ENCODE measurements around the gene PARP12.

The PARP12 gene

DNA sequence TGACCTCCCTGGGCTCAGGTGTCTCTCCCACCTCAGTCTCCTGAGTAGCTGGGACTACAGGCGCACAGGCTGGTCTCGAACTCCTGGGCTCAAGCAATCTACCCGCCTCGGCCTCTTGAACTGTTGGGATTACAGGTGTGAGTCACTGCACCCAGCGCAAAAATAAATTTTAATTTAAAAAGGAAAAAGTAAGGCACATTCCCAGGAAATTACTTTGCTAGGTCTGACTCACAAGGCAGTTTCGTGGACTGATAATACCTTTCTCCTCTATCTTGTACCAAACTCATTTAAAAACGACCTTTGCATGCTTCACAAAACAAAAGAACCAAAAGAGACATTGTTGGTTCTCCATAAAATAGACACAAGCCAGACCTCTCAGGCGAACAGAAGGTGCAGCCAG lies 29.7 kb downstream of the PARP12 start:
- DNase-seq = no peak

DNA sequence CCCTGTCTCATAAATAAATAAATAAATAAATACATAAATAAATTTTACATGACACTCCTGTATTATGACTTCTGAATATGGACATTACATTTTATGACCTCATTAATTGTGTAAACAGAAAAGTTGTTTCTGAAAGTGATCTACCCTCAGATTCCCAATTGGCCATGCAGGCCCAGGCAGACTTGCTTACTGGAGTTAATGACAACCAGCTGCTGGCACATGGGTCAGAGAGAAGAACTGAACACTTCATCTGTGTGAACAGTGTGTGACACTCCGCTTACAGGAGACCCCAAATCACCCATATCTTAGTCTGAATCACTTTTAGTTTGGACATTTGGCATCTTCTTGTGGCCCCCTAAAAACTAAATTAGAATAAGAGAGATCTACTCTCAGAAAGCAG lies 31.4 kb downstream of the PARP12 start:
- no peak for DNase-seq

DNA sequence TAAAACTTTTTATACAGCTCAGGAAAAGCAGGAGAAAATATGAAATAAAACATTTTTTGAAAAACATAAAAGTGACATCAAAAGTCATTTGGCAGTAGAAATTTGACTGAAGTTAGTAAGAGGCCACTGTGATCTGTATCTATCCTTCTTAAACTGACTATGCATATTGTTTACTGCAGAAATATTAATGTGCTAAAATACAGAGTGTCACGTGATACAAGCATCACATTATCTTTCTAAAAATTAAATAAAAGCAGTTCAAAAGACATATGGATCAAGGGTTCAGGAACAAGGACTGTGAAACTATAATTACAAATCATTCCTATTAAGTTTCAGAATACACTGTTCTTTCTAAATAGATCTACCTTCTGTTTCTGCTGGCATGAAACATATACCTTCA lies 33.7 kb downstream of the PARP12 start:
- no peak for DNase-seq

DNA sequence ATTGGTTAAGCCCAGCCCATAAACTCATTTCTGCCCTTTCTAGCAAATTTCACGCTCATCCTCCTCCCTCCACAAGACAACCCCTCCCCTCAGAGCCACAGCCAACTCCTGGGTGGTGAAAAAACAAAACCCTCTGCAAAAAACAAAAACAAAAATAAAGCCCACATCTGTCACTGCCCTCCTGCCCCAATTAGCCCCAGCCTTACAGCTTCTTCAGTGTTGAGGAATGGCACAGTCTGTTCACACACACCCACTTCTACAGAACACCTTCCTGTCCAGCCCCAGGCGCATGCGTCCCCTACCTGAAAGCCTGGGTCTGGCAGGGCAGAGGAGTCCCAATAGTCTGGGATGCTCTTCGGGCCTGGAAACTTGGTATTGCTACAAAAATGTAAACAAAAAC lies 34.4 kb downstream of the PARP12 start:
- no peak for DNase-seq

DNA sequence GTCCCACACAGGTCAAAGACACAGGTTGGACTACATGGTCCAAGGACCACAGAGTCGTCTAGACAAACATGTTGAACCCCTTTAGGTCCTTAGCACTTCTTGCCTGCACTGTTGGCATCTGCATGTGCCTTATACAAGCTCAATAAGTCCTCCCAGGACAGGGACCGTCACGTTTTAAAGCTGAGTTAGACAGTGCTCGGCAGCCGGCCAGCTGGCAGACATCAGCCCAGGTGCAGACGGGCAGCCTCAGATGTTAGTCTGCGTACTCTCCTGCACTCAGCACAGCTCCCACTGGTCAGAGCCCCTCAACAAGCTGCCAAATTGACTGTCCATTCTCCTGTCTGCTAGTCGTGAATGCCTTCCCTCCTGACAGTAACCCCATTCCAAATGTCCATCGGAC lies 34.9 kb downstream of the PARP12 start:
- no peak for DNase-seq

DNA sequence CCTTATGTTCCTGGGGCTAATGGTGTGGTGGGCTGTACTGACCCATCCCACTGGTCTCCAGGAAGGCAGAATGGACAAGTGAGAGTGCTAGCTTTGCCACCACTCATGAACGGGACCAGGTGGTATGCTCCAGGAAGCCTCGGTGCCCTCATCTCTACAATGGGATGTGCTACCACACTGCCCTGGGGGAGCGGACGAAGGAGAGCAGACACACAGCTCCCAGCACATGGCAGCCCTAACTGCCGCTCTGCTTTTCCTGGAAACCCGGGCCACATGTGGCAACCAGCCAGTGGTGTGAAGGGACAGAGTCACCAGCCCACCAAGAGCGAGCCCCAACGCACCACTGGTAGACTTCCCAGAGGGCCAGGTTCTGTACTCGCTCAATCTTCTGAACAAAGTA lies 35.8 kb downstream of the PARP12 start:
- no peak for DNase-seq

DNA sequence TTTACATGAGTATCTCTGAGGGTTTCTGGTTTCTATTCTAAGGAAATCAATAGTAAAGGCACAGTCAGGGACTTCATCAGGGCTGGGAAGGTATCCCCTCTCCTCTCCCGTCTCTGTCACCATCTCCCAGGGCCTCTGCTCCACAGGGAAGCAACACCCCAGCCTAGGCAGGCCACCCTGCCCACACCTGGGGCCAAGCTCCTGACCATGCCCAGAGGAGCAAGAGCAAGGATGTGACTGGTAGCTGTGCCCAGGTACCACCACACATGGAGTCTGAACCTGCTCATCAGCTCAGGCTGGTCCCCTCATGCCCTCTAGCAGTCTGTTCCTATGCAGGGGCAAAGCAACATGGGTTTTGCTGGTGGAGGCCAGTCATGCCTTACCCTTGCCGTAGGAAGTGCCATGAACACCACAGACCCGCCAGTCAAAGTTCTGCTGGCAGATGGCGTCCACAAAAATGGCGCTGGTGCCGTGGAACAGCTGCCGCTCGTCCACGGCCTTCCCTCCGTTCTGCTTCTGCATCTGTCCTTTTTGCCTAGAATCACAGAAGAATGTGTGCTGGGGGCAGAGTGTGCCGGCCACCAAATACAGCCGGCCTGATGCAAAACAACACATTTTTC lies 36.8 kb downstream of the PARP12 start:
- DNase-seq = no peak

DNA sequence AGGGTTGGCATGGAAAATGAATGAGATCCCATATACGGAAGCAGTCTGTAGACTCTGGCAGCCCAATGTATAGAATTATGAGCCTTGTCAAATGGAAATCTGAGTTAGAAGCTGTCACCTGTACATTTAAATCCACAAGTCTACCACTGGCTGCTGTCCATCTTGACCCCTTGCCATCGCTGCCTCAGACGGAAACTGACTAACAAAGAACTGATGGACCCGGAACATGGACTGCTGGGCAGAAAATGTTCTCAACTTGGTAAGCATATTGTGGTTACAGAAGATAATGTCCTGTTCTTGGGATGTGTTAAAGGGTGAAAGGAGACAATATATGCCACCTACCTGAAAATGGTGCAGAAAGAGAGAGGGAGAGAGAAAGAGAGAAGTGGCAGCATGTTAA lies 37.5 kb downstream of the PARP12 start:
- DNase-seq = no peak

DNA sequence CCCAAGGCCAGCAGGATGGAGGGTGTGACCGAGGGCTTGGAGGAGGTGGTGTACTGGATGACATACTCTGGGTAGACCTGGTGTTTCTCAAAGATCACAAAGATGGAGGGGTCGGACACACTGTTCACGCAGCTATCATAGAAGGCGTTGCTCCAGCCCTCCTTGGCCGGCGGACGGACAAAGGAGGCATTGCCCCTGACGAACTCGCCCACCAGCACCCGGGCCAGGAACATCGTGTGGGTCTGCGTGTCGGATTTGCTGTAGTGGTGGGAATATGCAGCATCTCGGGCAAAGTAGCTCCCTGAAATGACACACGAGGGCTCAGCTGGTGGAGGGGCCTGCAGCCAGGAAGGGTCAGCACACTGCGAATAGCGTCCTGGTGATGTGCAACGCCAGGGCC lies 38.2 kb downstream of the PARP12 start:
- DNase-seq = no peak

DNA sequence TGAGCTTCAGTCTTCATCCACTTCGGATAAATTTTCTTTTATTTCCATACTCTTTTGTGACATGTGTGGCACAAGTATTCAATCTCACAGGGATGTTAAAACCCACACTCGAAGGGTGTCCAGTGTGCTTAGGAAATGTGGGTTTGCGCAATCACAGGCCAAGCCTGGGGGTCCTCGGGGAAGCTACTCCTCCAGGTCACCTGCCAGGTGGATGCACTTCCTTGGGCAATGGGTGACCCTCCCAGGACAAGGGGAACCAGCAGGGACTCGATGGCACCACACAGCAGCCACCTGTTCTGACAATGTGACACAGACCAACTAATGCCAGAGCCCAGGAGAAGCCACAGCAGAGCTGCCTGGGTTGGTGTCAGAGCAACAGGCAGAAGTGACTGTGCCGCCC lies 39.0 kb downstream of the PARP12 start:
- no peak for DNase-seq

DNA sequence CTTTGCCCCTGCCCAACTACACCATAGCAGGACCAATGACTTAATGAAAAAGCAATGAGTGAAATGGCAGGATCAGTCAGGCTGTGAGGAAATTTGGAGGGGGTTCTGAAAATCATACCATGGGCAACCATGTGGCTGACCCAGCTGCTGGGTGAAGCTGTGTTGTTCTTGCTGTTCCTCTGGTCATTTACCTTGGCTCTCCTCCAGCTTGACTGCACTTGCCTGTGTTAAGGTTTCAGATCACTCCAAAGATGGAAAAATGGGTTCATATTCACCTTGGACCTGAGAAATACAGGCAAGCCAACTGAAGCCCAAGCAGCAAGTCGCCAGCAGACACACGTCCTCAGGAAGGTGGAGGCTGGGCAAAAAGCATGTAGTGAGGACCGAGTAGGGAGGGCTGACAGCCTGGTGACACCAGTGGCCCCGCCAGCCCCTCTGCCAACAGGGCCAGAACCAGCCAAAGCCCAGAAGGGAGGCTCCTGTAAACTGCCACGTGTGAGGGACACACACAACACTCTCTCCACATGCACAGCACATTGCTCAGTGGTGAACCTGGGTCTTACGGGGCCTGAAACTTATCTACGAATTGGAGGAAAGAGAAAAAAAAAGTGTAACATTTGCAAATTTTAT lies 40.1 kb downstream of the PARP12 start:
- no peak for DNase-seq

DNA sequence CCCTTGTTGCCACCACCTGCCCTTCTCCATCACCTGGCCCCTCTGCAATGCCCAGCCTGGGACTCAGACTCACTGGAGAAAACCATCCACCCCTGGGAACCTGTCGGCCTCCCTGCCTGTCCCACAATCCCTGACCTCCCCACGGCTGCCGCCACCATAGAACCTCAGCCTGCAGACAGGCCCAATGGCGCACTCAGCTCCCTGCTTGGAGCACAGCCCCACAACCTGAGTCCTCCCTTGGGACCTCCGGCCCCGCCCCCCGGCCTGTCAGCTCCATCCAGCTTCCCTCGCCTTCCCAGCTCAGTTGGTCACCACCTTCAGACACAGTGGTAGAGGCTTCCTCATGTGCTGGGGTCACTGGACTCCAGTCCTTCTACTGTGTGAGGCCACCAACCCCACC lies 41.1 kb downstream of the PARP12 start:
- DNase-seq = no peak

DNA sequence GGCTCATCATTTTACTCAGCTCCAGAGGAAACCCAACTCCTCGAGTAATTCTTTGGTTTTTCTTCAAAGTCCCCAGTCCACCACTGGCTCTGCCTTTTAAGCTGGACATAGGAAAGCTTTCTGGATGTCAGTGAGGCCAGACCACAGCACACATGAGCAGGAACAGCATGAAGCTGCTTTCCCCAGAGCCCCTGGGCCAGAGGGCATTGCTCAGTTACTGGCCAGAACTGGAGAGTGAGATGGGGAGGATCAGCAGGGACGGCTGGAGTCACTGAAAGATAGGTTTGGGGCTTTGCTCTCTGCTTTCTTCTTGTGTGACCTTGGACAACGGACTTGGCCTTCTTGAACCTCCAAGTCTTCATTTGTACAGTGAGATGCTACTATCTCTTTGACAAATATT lies 43.1 kb downstream of the PARP12 start:
- no peak for DNase-seq

DNA sequence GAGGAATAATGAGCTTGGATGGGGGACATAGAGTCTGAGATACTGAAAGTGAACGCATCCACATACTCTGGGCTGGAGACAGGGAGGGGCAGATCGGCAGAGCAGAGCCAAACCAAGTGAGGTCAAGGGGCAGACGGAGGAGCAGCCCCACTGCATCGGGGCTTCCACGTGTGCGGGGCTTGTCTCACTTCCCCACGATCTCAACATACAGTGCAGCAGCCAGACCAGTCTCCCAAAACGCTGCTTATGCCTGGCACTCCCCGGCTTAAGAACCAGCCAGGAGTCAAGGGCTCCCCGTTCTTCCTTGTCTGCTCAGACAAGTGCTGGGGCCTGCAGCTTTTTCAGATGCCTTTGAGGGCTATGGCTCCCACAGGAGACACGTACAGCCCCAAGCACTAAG lies 43.6 kb downstream of the PARP12 start:
- DNase-seq = no peak

DNA sequence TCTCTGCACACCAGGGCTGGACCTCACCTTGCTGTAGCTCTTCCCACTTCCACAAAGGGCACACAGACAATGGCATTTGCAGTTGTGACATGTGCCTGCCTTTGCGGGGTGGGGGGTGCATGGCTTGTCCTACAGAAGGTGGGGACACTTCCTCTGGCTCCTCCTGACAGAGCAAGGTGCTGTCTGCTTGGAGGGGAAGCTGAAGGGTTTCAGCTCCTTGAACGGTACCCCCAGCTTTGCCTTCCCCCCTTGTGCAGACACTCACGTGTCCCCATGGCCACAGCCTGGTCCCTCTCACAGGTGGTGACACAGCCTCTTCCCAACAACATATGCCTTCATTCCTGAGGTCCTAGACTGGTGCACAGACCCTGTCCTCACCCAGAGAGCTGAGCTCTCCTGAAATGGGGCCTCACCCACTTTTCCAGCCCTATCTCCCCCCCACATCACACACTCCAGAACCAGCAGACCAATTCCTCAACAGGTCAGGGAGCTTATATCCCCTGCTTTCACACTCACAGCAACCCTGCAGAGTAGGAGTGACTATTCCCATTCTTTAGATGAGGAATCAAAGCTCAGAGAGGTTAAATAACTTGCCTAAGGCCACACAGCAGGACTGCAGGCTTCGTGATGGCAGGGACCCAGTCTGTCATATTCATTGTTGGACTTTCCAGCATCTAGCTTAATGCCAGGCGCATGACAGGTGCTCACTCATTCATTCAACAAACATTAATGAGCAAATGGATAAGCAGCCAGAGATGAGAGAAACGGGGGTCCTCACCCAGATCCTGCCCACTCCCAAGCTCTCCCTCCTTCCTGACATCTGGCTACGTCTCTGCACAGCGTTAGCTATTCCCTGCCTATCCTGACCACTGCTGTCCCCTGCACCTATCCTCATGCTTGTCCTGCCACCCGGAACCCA lies 44.4 kb downstream of the PARP12 start:
- no peak for DNase-seq

DNA sequence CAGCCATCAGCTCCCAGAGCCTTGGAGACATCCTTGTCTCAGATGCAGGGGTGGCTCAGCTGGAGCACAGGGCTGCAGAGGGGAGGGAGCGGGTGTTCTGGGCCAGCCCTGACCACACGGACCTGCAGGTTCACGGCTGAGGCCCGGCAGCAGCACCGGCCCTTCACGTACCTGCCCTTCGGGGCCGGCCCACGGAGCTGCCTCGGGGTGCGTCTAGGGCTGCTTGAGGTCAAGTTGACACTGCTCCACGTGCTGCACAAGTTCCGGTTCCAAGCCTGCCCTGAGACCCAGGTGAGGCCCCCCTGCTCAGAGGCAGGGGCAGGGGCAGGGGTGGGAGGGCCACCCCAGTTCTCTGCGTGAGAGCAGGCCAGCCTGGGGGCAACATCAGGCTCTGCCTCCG lies 45.2 kb downstream of the PARP12 start:
- DNase-seq = no peak

DNA sequence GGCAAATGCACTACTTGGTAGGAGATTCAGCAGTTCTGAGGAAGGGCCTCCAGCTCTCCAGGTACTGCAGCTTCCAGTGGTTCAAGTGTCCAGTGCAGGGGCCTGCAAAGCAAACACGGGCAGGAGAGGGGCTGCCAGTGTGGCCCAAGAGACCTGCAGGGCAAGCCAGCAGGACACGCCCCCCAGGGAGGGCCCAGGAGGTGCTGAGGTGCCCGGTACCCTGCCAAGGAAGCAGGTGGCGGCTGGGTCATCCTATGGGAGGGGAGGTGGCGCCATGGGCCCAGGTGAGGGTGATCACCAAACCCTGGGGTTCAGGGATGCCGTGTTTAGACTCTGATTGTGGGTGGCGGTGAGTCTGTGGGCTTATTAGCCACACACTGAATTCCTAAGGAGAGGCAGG lies 45.7 kb downstream of the PARP12 start:
- DNase-seq = no peak

DNA sequence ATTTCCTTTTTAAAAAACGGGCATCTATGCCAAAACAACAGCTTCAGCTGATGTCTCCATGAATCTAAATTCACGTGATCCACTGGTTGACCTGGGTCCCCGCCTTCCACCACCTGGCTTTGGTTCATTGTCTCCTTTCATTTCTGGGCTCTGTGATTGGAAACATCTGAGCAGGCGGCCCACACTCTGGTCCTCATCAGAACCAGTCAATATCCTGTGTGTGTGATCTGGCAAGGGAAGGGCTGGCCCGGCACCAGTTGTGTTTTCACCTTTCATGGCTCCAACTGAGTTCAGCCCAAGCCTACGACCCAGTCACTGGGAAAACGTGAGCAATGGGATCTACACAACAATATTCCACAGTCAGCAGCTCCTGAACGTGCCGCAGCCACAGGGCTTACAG lies 46.2 kb downstream of the PARP12 start:
- no peak for DNase-seq

DNA sequence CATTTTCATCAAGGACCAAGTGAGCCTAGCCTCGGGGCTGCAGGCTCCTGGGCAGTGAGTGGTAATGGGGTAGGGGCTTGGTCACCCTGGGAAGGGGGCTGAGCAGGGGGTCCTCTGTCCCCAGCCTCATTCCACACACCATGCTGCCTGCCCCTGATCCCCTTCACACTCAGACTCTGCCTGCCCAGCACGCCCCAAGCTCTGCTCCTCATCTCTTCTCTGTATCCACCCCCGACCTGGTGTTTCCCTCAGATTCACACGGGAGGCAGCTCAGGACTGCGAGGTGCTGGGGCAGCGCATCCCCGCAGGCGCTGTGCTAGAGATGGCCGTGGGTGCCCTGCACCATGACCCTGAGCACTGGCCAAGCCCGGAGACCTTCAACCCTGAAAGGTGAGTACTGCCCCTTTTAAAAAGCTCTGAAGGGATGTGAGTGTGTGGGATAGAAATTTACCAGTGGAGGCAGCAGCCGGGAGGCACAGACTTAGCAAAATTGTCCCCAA lies 47.2 kb downstream of the PARP12 start:
- no peak for DNase-seq

DNA sequence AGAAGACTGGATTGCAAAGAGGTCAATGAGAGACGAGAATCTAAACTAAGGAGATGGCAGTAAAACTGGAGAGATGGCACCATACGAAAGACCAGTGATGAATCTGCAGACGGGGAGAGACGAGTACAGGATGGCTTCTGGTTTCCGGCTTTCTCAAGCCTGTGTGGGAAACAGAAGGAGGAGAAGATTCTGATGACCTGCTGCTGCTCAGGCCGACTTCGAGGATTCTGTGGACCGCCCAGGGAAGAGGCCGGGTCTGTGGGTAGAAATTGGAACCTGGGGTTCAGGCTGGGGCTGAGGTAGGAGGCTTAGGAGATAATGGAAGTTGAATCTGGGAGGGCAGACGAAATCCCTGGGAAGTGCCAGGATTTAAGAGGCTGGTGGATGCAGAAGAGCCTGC lies 48.6 kb downstream of the PARP12 start:
- DNase-seq = no peak

DNA sequence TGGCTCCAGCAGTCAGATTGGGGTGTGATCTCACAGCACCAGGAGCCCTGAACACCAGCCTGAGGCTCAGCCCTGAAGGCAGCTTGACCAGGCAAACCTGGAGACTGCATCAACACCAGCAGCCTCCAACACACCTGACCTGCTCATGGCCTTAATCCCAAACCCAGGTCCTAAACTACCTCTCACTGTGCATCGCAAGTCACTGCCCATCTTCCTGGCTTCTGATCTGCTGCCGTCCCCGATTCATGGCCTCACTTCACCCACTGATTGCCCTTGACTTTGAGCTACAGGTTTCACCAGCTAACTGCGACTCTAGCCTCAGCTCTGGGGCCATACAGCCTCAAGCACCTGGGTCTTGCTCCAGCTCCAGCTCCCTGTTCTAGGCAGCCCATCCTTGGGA lies 49.1 kb downstream of the PARP12 start:
- DNase-seq = no peak

DNA sequence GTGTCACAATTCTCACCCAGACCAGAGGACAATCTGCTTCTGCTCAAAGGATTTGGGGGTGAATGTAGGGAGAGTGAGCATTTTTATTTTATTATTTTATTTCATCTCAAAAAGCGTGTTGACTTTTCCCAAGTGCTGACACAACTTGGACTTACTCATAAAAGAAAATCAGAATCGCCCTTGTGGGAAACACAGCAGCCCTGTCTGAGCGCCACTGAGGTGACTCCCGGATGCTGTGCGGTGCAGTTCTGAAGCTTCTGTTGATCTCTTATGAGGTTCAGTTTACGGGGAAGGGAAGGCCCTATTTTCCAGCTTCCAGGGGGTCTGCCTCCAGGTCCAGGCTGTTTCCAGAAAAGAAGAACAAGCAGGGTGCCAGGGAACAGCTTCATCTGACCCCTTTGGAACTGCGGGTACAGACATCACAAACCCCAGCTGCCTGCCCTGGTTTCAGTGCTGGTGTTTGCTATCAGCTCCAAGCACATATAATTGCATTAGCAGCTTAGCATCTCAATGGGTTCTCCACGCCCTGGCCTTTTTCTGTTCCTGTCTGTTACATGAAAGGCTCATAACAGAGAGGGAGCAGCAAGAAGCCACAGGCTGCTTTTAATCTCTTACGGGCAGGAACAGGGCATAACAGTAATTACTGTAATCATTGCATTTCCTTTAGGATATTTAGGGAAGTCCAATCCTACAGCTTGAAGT lies 52.4 kb downstream of the PARP12 start:
- DNase-seq = no peak

DNA sequence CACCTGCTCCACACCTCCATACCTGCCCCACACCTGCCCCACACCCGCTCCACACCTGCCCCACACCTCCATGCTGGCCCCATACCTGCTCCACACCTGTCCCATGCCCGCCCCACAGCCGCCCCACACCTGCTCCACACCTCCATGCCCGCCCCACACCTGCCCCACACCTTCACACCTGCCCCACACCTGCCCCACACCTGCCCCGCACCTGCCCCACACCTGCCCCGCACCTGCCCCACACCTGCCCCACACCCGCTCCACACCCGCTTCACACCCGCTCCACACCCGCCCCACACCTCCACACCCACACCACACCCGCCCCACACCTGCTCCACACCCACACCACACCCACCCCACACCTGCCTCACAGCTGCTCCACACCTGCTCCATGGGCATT lies 53.0 kb downstream of the PARP12 start:
- no peak for DNase-seq
